Cardiac muscle cell (in vitro differentiated cells and primary cell): ENCODE data around the gene AGTR1. TPM values are rescaled to one million over a fixed set of nuclear protein-coding genes. Genes with fewer than 3 reads are reported as not detected.

Experiments used
- DNase-seq, 2 donors: peaks; one replicate each; pipeline versions ENCODE4 v3.0.0 to v3.0.0-alpha.2; 2010 to 2017; ENCODE audit warnings: low read depth in 1 of 2, low spot score in 1 of 2
- H3K27ac ChIP-seq: fragments of 200-600 bp; sonication (generic); 2 replicates; pipeline ENCODE4 v1.5.1; 2016
- H3K27me3 ChIP-seq: fragments of 200-600 bp; sonication (generic); 2 replicates; pipeline ENCODE4 v1.6.0; 2016; ENCODE audit warnings: control low read depth
- H3K36me3 ChIP-seq: fragments of 200-600 bp; sonication (generic); 2 replicates; pipeline ENCODE4 v1.5.1; 2016; ENCODE audit warnings: control low read depth
- H3K4me1 ChIP-seq: fragments of 200-600 bp; sonication (generic); 2 replicates; pipeline ENCODE4 v1.8.1; 2017; ENCODE audit warnings: low read depth, mild to moderate bottlenecking, mixed run types
- H3K4me3 ChIP-seq: fragments of 200-600 bp; sonication (generic); 2 replicates; pipeline ENCODE4 v1.5.1; 2016; ENCODE audit warnings: mild to moderate bottlenecking
- H3K9me3 ChIP-seq: fragments of 200-600 bp; sonication (generic); 2 replicates; pipeline ENCODE4 v1.5.1; 2017; ENCODE audit warnings: low read depth, mild to moderate bottlenecking, control low read depth
- polyA plus RNA-seq: library from polyadenylated mRNA; unstranded; fragments of >200 nt; fragmentation: Nextera tagmentation; extraction: Ambion mirVana; gene quantifications from 2 replicates; pipeline ENCODE4 v1.2.1, GENCODE V29; 2016
- total RNA-seq: library from RNA; depleted of rRNA; stranded (reverse); fragments of >200 nt; gene quantifications from 2 replicates; pipeline ENCODE4 v1.2.3, GENCODE V29; 2016
- TF ChIP-seq, protein P1 (sequence below): IDR thresholded peaks from 2 replicates; pipeline ENCODE4 v1.5.1; 2012; ENCODE audit warnings: low read depth, mild to moderate bottlenecking, low read length

AGTR1 gene
- total and polyA plus RNA-seq, 2 experiments from 2014 or later: not detected

DNA sequence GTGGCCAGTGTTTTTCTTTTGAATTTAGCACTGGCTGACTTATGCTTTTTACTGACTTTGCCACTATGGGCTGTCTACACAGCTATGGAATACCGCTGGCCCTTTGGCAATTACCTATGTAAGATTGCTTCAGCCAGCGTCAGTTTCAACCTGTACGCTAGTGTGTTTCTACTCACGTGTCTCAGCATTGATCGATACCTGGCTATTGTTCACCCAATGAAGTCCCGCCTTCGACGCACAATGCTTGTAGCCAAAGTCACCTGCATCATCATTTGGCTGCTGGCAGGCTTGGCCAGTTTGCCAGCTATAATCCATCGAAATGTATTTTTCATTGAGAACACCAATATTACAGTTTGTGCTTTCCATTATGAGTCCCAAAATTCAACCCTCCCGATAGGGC lies 43.5 kb downstream of the AGTR1 start:
- Histone ChIP-seq H3K9me3 (no peaks in the 10 kb centered on the region), H3K27me3 (no peaks in the 10 kb centered on the region), H3K27ac (no peak overlapping the region), H3K36me3 (no peaks in the 10 kb centered on the region), H3K4me3 (no peak overlapping the region), H3K4me1 (no peaks in the 10 kb centered on the region)
- TF ChIP-seq, protein P1, sequence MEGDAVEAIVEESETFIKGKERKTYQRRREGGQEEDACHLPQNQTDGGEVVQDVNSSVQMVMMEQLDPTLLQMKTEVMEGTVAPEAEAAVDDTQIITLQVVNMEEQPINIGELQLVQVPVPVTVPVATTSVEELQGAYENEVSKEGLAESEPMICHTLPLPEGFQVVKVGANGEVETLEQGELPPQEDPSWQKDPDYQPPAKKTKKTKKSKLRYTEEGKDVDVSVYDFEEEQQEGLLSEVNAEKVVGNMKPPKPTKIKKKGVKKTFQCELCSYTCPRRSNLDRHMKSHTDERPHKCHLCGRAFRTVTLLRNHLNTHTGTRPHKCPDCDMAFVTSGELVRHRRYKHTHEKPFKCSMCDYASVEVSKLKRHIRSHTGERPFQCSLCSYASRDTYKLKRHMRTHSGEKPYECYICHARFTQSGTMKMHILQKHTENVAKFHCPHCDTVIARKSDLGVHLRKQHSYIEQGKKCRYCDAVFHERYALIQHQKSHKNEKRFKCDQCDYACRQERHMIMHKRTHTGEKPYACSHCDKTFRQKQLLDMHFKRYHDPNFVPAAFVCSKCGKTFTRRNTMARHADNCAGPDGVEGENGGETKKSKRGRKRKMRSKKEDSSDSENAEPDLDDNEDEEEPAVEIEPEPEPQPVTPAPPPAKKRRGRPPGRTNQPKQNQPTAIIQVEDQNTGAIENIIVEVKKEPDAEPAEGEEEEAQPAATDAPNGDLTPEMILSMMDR: no peak
- no peak for DNase-seq

DNA sequence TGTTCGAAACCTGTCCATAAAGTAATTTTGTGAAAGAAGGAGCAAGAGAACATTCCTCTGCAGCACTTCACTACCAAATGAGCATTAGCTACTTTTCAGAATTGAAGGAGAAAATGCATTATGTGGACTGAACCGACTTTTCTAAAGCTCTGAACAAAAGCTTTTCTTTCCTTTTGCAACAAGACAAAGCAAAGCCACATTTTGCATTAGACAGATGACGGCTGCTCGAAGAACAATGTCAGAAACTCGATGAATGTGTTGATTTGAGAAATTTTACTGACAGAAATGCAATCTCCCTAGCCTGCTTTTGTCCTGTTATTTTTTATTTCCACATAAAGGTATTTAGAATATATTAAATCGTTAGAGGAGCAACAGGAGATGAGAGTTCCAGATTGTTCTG lies 44.4 kb downstream of the AGTR1 start:
- Histone ChIP-seq H3K4me1 (no peaks in the 10 kb centered on the region), H3K27me3 (no peaks in the 10 kb centered on the region), H3K4me3 (no peak overlapping the region), H3K36me3 (no peaks in the 10 kb centered on the region), H3K27ac (no peak overlapping the region), H3K9me3 (no peaks in the 10 kb centered on the region)
- no peak for DNase-seq
- TF ChIP-seq, protein P1: no peak

DNA sequence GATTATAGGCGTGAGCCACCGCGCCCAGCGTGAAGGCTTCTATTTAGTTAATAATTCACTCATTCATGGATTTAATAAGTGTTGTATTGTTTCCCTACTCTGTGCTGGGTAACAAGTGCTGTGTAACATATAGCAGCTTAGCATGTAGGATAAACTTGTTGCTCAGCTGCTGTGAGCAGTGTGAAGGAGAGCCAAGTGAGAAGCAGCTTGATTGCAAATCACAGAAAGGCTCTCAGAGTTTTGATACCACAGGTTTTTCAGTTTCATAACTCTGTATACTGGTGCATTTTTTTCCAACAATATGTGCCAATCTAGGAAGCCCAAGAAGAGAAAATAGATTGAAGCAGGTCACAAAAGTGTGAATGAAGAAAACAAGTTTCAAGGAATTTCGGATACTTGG lies 48.4 kb downstream of the AGTR1 start:
- Histone ChIP-seq H3K27ac (no peak overlapping the region), H3K36me3 (no peaks in the 10 kb centered on the region), H3K27me3 (no peaks in the 10 kb centered on the region), H3K4me1 (no peaks in the 10 kb centered on the region), H3K4me3 (no peak overlapping the region), H3K9me3 (no peaks in the 10 kb centered on the region)
- TF ChIP-seq, protein P1: no peak
- DNase-seq: no peak

DNA sequence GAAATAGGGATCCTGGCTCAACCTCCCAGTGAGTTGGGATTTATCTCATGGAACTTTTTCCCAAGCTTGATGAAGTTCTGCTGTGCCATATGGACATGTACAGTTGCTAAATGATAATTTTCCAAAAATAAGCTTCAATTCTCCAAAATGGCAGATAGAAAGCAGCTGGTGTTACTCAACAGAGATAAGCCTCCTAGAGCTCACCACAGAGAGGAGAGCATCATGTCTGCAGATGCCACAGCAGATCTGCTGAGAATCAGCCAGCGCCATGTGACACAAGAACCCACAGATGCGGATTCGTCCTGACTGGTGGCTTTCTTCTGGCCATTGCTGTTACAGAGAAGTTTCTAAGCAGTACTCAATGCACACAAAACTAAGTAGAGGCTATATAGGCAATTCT lies 50.6 kb downstream of the AGTR1 start:
- Histone ChIP-seq H3K4me3 (no peak overlapping the region), H3K27me3 (no peaks in the 10 kb centered on the region), H3K36me3 (no peaks in the 10 kb centered on the region), H3K27ac (no peak overlapping the region), H3K4me1 (no peaks in the 10 kb centered on the region), H3K9me3 (no peaks in the 10 kb centered on the region)
- DNase-seq: peak in 1 of 2 donors; percentile 46
- TF ChIP-seq, protein P1: no peak

DNA sequence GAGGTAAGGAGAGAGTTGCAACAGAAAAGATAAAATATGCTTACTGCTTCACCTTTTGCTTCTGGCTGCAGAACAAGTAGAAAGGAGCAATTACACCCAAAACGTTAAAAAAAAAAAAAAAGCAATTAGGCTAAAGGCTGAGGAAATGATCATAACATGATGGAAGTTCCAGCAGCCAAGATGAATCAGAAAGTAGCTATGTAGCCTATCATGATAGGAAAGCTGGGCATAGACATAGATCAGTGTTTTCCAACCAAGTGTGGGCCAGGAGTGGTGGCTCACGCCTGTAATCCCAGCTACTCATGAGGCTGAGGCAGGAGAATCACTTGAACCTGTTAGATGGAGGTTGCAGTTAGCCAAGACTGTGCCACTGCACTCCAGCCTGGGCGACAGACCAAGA lies 52.6 kb downstream of the AGTR1 start:
- DNase-seq: no peak
- Histone ChIP-seq H3K36me3 (no peaks in the 10 kb centered on the region), H3K27me3 (no peaks in the 10 kb centered on the region)

More for the DNA sequence above, 52.6 kb downstream of the AGTR1 start:
- TF ChIP-seq, protein P1: no peak
- no peaks in the 10 kb centered on the region for H3K4me1 ChIP-seq
- H3K4me3 ChIP-seq: no peak overlapping the region
- no peaks in the 10 kb centered on the region for H3K9me3 ChIP-seq
- H3K27ac ChIP-seq: no peak overlapping the region
